DOHH2 (cell line): ENCODE results near the gene F8.
A peak's percentile ranks its signal among the peaks of the same experiment; 100 is the strongest.

Source experiments
- H3F3A ChIP-seq: fragments of 200-600 bp; sonication (generic), shearing (Covaris generic); 2 replicates; pipeline ENCODE4 v1.6.0; 2016; ENCODE audit warnings: antibody characterized with exemption, mild to moderate bottlenecking; ENCODE audit not compliant: control insufficient read depth, insufficient read depth
- H3K27ac ChIP-seq: fragments of 200-600 bp; sonication (generic); 2 replicates; pipeline ENCODE4 v1.5.1; 2014; ENCODE audit warnings: low read depth, mild to moderate bottlenecking, low read length, moderate library complexity
- H3K27me3 ChIP-seq: fragments of 200-600 bp; sonication (generic); 2 replicates; pipeline ENCODE4 v1.6.1; 2014; ENCODE audit warnings: mild to moderate bottlenecking, low read length, mixed read lengths; ENCODE audit not compliant: control insufficient read depth
- H3K36me3 ChIP-seq: fragments of 200-600 bp; sonication (generic); 2 replicates; pipeline ENCODE4 v1.6.1; 2014; ENCODE audit warnings: mild to moderate bottlenecking, low read length, moderate library complexity, mixed read lengths; ENCODE audit not compliant: control insufficient read depth
- H3K4me1 ChIP-seq: fragments of 200-600 bp; sonication (generic); 2 replicates; pipeline ENCODE4 v1.6.1; 2014; ENCODE audit warnings: mild to moderate bottlenecking, low read length, mixed read lengths; ENCODE audit not compliant: control insufficient read depth
- H3K4me2 ChIP-seq: fragments of 200-600 bp; sonication (generic); 2 replicates; pipeline ENCODE4 v1.6.0; 2014; ENCODE audit warnings: mild to moderate bottlenecking, low read length, moderate library complexity
- H3K4me3 ChIP-seq: fragments of 200-600 bp; sonication (generic); 2 replicates; pipeline ENCODE4 v1.5.1; 2014; ENCODE audit warnings: mild to moderate bottlenecking, low read length, mixed read lengths
- H3K79me2 ChIP-seq: fragments of 200-600 bp; sonication (generic); 2 replicates; pipeline ENCODE4 v1.6.1; 2014; ENCODE audit warnings: mild to moderate bottlenecking, low read length, mixed read lengths; ENCODE audit not compliant: control insufficient read depth
- H3K9me2 ChIP-seq: fragments of 200-600 bp; sonication (generic); replicated peaks from 2 replicates; pipeline ENCODE4 v1.6.1; 2014; ENCODE audit warnings: mild to moderate bottlenecking, low read length, mixed read lengths; ENCODE audit not compliant: control insufficient read depth
- H3K9me3 ChIP-seq: fragments of 200-600 bp; sonication (generic); 2 replicates; pipeline ENCODE4 v1.6.1; 2014; ENCODE audit warnings: antibody characterized with exemption, low read length, mixed read lengths; ENCODE audit not compliant: control insufficient read depth, insufficient read depth
- H4K20me1 ChIP-seq: fragments of 200-600 bp; sonication (generic); 2 replicates; pipeline ENCODE4 v1.6.0; 2014; ENCODE audit warnings: low read depth, mild to moderate bottlenecking, antibody characterized with exemption, low read length, moderate library complexity; ENCODE audit not compliant: control insufficient read depth, insufficient read depth
- EZH2phosphoT487 ChIP-seq: fragments of 200-600 bp; sonication (generic); IDR thresholded peaks from 2 replicates; pipeline ENCODE4 v1.6.1; 2017; ENCODE audit warnings: borderline replicate concordance, mild to moderate bottlenecking, antibody characterized with exemption, low read length, moderate library complexity, mixed read lengths
- TF ChIP-seq, protein P1 (sequence below): fragments of 200-600 bp; sonication (generic); IDR thresholded peaks from one replicate; pipeline ENCODE4 v1.5.1; 2014; ENCODE audit warnings: antibody characterized with exemption, mild to moderate bottlenecking, low read depth, low read length; ENCODE audit not compliant: poor library complexity, severe bottlenecking

F8 gene

GRCh38 chrX:155028877-155029291 is 6.4 kb upstream of the F8 start:
- Histone ChIP-seq H4K20me1 (no peaks in the 10 kb centered on the region), H3K27ac (no peak overlapping the region), H3K9me3 (no peaks in the 10 kb centered on the region), H3K4me3 (peak overlapping the region; percentile 97), H3K27me3 (no peaks in the 10 kb centered on the region), H3K4me1 (peaks cover 13% of the 10 kb centered on the region), H3K79me2 (peaks cover 52% of the 10 kb centered on the region), H3K4me2 (peak overlapping the region; percentile 90), H3F3A (0 out of 2 replicates have a peak, but pooled peaks cover 8% of the 10 kb centered on the region), H3K36me3 (peaks cover 5% of the 10 kb centered on the region), H3K9me2 (no peaks in the 10 kb centered on the region)
- TF ChIP-seq EZH2phosphoT487: no peak
- TF ChIP-seq, protein P1, sequence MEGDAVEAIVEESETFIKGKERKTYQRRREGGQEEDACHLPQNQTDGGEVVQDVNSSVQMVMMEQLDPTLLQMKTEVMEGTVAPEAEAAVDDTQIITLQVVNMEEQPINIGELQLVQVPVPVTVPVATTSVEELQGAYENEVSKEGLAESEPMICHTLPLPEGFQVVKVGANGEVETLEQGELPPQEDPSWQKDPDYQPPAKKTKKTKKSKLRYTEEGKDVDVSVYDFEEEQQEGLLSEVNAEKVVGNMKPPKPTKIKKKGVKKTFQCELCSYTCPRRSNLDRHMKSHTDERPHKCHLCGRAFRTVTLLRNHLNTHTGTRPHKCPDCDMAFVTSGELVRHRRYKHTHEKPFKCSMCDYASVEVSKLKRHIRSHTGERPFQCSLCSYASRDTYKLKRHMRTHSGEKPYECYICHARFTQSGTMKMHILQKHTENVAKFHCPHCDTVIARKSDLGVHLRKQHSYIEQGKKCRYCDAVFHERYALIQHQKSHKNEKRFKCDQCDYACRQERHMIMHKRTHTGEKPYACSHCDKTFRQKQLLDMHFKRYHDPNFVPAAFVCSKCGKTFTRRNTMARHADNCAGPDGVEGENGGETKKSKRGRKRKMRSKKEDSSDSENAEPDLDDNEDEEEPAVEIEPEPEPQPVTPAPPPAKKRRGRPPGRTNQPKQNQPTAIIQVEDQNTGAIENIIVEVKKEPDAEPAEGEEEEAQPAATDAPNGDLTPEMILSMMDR: no peak

DNA sequence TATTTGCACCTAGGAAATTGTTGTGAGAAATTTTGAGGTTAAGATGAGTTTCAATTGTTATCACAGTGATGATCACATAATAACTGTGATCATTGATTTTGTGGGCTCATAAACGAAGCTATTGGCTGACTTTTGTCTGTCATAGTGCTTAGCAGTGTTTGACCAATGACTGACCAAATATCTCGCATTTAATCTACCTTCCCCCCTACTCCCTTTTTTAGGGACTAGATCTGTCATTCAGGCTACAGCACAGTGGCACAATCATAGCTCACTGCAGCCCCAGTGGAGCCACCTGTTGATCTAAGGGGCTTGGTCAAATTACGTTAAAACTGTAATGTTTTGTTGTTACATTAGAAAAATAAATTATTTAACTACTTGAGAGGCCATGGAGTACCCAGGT is 5.6 kb upstream of the F8 start:
- no peaks in the 10 kb centered on the region for H3K9me3 ChIP-seq
- H3F3A ChIP-seq: 0 out of 2 replicates have a peak, but pooled peaks cover 8% of the 10 kb centered on the region

DNA sequence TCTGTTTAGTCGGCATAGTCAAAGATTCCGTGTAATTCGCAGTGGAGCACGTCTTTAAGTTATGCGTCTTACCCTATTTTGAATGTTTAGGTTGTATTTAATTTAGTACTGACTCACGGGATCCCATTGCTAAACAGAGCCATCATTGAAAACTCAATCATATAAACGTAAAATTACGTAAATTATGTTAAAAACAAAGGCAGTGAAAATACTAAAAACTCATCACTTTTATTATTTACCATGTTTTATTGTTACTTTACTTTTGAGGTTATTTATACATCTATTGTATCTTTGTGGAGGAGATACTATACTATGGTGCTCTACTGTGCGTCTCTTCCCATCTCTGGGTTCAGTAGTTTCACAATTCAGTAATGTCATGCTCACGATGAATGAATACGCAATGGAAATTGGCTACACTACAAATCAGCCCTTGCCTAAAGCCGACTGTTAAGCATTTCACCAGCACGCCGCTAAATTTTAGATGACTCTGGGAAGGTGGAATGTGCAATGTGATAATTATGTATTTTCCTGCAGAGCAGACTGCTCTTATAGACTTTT is 5.1 kb upstream of the F8 start:
- no peaks in the 10 kb centered on the region for H3K27me3 ChIP-seq
- no peaks in the 10 kb centered on the region for H3K36me3 ChIP-seq
- peak overlapping the region; percentile 90 for H3K27ac ChIP-seq
- H3K9me2 ChIP-seq: no peaks in the 10 kb centered on the region
- 0 out of 2 replicates have a peak, but pooled peaks cover 8% of the 10 kb centered on the region for H3F3A ChIP-seq
- H3K9me3 ChIP-seq: no peaks in the 10 kb centered on the region
- peaks cover 15% of the 10 kb centered on the region for H3K4me1 ChIP-seq
- H4K20me1 ChIP-seq: no peaks in the 10 kb centered on the region
- H3K4me3 ChIP-seq: peak overlapping the region; percentile 97
- peaks cover 46% of the 10 kb centered on the region for H3K79me2 ChIP-seq
- H3K4me2 ChIP-seq: peak overlapping the region; percentile 90
- TF ChIP-seq, protein P1: no peak
- TF ChIP-seq EZH2phosphoT487: no peak

More for the DNA sequence above, 5.6 kb upstream of the F8 start:
- Histone ChIP-seq H3K4me3 (peak overlapping the region; percentile 97), H3K4me2 (peak overlapping the region; percentile 90), H3K27me3 (no peaks in the 10 kb centered on the region), H3K9me2 (no peaks in the 10 kb centered on the region), H3K4me1 (peaks cover 13% of the 10 kb centered on the region), H3K27ac (peak overlapping the region; percentile 90), H3K36me3 (no peaks in the 10 kb centered on the region), H4K20me1 (no peaks in the 10 kb centered on the region), H3K79me2 (peaks cover 48% of the 10 kb centered on the region)
- TF ChIP-seq, protein P1: peak; percentile 22
- TF ChIP-seq EZH2phosphoT487: no peak
